ENCODE measurements around the gene DFFA. TPM values are rescaled to one million over a fixed set of nuclear protein-coding genes. Genes with fewer than 3 reads are reported as not detected.

Gene DFFA, protein sequence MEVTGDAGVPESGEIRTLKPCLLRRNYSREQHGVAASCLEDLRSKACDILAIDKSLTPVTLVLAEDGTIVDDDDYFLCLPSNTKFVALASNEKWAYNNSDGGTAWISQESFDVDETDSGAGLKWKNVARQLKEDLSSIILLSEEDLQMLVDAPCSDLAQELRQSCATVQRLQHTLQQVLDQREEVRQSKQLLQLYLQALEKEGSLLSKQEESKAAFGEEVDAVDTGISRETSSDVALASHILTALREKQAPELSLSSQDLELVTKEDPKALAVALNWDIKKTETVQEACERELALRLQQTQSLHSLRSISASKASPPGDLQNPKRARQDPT
- total RNA-seq: 41.7 and 43.0 TPM in 2 replicates

GRCh38 chr1:10472220-10473144, at the start of gene DFFA:
Gene DFFA, minus strand, starts transcription at chr1:10472529. Its CDS starts 71 bp downstream, at chr1:10472458.

GRCh38 chr1:10474613-10475507, 2.5 kb upstream of the DFFA start, which contains the start of gene PEX14:
Gene PEX14, plus strand, starts transcription at chr1:10474950. Its CDS starts 17 bp downstream, at chr1:10474967.

DNA sequence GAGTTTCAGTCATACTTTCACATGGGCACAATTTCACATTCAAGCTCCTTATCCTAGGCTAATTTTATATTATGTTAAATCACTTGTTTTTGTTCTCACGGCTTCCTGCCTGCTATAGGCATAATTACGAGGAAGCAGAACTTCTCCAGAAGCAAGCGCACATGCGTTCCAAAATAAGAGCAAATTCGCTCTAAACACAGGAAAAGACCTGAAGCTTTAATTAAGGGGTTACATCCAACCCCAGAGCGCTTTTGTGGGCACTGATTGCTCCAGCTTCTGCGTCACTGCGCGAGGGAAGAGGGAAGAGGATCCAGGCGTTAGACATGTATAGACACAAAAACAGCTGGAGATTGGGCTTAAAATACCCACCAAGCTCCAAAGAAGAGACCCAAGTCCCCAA, 22.6 kb downstream of the DFFA start, which contains the start of gene CORT:
TSS of gene CORT (plus strand) at position 281 of the 400 bp plus-strand sequence. CDS start 193 bp downstream, outside the sequence.

GRCh38 chr1:10430216-10431069, 41.9 kb downstream of the DFFA start, which contains the start of gene CENPS:
Gene CENPS, plus strand, starts transcription at chr1:10430433. Its CDS starts 85 bp downstream, at chr1:10430518.

Other genes starting within 250 kb of the DFFA start
- 229 and 277 TPM in 2 replicates for gene PGD, start 73.5 kb downstream of the DFFA start, total RNA-seq
- 10.9 and 11.2 TPM in 2 replicates for gene CENPS, start 42.1 kb downstream of the DFFA start, total RNA-seq
- 0.32 TPM in 1 of 2 replicates, not detected in the other for gene CORT, start 22.5 kb downstream of the DFFA start, total RNA-seq
- gene PEX14, start 2.4 kb upstream of the DFFA start, total RNA-seq: 17.5 and 18.2 TPM in 2 replicates